A549 (cell line): ENCODE data around the gene TCERG1. TPM values are rescaled to one million over a fixed set of nuclear protein-coding genes. Genes with fewer than 3 reads are reported as not detected.
A peak's percentile ranks its signal among the peaks of the same experiment; 100 is the strongest.

Source experiments
- ATAC-seq, 2 experiments: fragments of 200-7000 bp in 1 of 2; fragments of >200 bp in 1 of 2; cut with Nextera tagmentation in 1 of 2; cut with Tn5 transposase in 1 of 2; 3 replicates each; pipeline versions ENCODE4 v1.8.0 to v1.9.1; 2018 to 2020; ENCODE audit warnings: mild to moderate bottlenecking in 1 of 2, moderate library complexity in 1 of 2
- CTCF ChIA-PET: fragments of 300-600 bp; sonication (Branson Sonifier 250); formaldehyde crosslinking; extraction: SDS; loops from one replicate; lab custom pipeline; 2021; ENCODE audit warnings: antibody characterized with exemption, inconsistent platforms; lab: Yijun Ruan, JAX
- POLR2A ChIA-PET: fragments of 350-600 bp; formaldehyde crosslinking; extraction: SDS; loops from one replicate; lab custom pipeline; 2021; ENCODE audit warnings: antibody characterized with exemption, inconsistent platforms; lab: Yijun Ruan, JAX
- DNase-seq, 2 experiments: peaks; one replicate each; pipeline versions ENCODE4 v3.0.0 to v3.0.0-alpha.2; 2011 to 2016; ENCODE audit warnings: low read depth in 1 of 2, low spot score in 1 of 2
- FAIRE-seq: peaks from 2 replicates; lab custom pipeline; 2011; peaks lifted over from hg19 to GRCh38; lab: Jason Lieb, UNC
- H3K27ac ChIP-seq, 2 experiments: fragments of >200 bp; sonication (Bioruptor Twin); formaldehyde crosslinking; 3 replicates each; pipeline ENCODE4 v1.5.1; 2016 to 2017
- H3K4me1 ChIP-seq: fragments of >200 bp; sonication (Bioruptor Twin); formaldehyde crosslinking; 3 replicates; pipeline ENCODE4 v1.6.1; 2016
- H3K4me2 ChIP-seq: fragments of >200 bp; sonication (Bioruptor Twin); formaldehyde crosslinking; 3 replicates; pipeline ENCODE4 v1.6.1; 2016
- H3K4me3 ChIP-seq: fragments of >200 bp; sonication (Bioruptor Twin); formaldehyde crosslinking; 3 replicates; pipeline ENCODE4 v1.5.1; 2016
- H3K9me3 ChIP-seq: fragments of >200 bp; sonication (Bioruptor Twin); formaldehyde crosslinking; 3 replicates; pipeline ENCODE4 v1.6.1; 2016
- CBX2 ChIP-seq: fragments of 200-600 bp; sonication (generic); IDR thresholded peaks from 2 replicates; pipeline ENCODE4 v1.6.1; 2016; ENCODE audit warnings: low read depth, mild to moderate bottlenecking, borderline replicate concordance
- CBX8 ChIP-seq: fragments of 200-600 bp; sonication (generic); IDR thresholded peaks from 2 replicates; pipeline ENCODE4 v1.6.1; 2016
- CEBPB ChIP-seq, 2 experiments: fragments of >200 bp in 1 of 2; sonication (Bioruptor Twin) in 1 of 2; formaldehyde crosslinking in 1 of 2; IDR thresholded peaks; 2 replicates each; pipeline ENCODE4 v1.6.1; 2012 to 2016
- CHD2 ChIP-seq: fragments of 150-350 bp; IDR thresholded peaks from 2 replicates; pipeline ENCODE4 v1.6.1; 2014; ENCODE audit warnings: low read length; ENCODE audit not compliant: partially characterized antibody
- EP300 ChIP-seq, 2 experiments: fragments of >200 bp; sonication (Bioruptor Twin); formaldehyde crosslinking; IDR thresholded peaks; 2 replicates in 1 of 2; 3 replicates in 1 of 2; pipeline ENCODE4 v1.6.1; 2016 to 2017
- ESRRA ChIP-seq: fragments of 150-350 bp; IDR thresholded peaks from 2 replicates; pipeline ENCODE4 v1.6.1; 2014; ENCODE audit warnings: mild to moderate bottlenecking, low read length, borderline replicate concordance
- HOXB13 ChIP-seq: fragments of 250-450 bp; sonication (Bioruptor Pico); IDR thresholded peaks from 2 replicates; pipeline ENCODE4 v1.5.0; 2020; ENCODE audit warnings: low read depth, mild to moderate bottlenecking, moderate library complexity
- JUN ChIP-seq, 2 experiments: fragments of >200 bp; sonication (Bioruptor Twin); formaldehyde crosslinking; IDR thresholded peaks; 2 replicates in 1 of 2; 3 replicates in 1 of 2; pipeline ENCODE4 v1.6.1; 2016 to 2017
- KDM5A ChIP-seq: fragments of 200-600 bp; sonication (generic); IDR thresholded peaks from 2 replicates; pipeline ENCODE4 v1.6.1; 2016; ENCODE audit warnings: antibody characterized with exemption, mild to moderate bottlenecking
- MAFK ChIP-seq: fragments of 450-650 bp; IDR thresholded peaks from 2 replicates; pipeline ENCODE4 v1.6.1; 2014; ENCODE audit not compliant: partially characterized antibody
- MAZ ChIP-seq: fragments of 150-350 bp; IDR thresholded peaks from 2 replicates; pipeline ENCODE4 v1.6.1; 2014; ENCODE audit warnings: antibody characterized with exemption, low read depth, low read length, borderline replicate concordance
- MYC ChIP-seq: IDR thresholded peaks from 2 replicates; pipeline ENCODE4 v1.6.1; 2012; ENCODE audit warnings: mild to moderate bottlenecking, inconsistent platforms, low read length, improper control_type of control experiment, borderline replicate concordance
- PHF8 ChIP-seq: fragments of 200-600 bp; sonication (generic); IDR thresholded peaks from 2 replicates; pipeline ENCODE4 v1.6.1; 2016; ENCODE audit warnings: low read depth, mild to moderate bottlenecking, antibody characterized with exemption, moderate library complexity, borderline replicate concordance
- POLR2A ChIP-seq: IDR thresholded peaks from 2 replicates; pipeline ENCODE4 v1.6.1; 2012; ENCODE audit warnings: mild to moderate bottlenecking, low read length
- POLR2AphosphoS2 ChIP-seq: conservative IDR thresholded peaks from 2 replicates; pipeline ENCODE4 v1.6.1; 2012; ENCODE audit warnings: low read length, improper control_type of control experiment, inconsistent platforms
- RFX5 ChIP-seq: fragments of 450-650 bp; IDR thresholded peaks from 2 replicates; pipeline ENCODE4 v1.7.1; 2014; ENCODE audit warnings: antibody characterized with exemption, mild to moderate bottlenecking, moderate library complexity
- SREBF2 ChIP-seq: fragments of 450-650 bp; IDR thresholded peaks from 2 replicates; pipeline ENCODE4 v1.6.1; 2014; ENCODE audit warnings: mild to moderate bottlenecking, moderate library complexity
- TFCP2L1 ChIP-seq: fragments of 250-450 bp; sonication (Bioruptor Pico); IDR thresholded peaks from 2 replicates; pipeline ENCODE4 v1.5.0; 2021; ENCODE audit warnings: mild to moderate bottlenecking
- ZNF302 ChIP-seq: fragments of 250-450 bp; sonication (Bioruptor Pico); IDR thresholded peaks from 2 replicates; pipeline ENCODE4 v1.9.0; 2021; ENCODE audit warnings: inconsistent platforms, mild to moderate bottlenecking, moderate library complexity
- WGBS: methylation state at CpG from one replicate; pipeline ENCODE4 v1.1.6; 2017; ENCODE audit errors: missing lambda C conversion rate; 5-methylcytosine and 5-hydroxymethylcytosine counted together
- polyA minus RNA-seq: library from RNA; depleted of rRNA, polyadenylated mRNA; stranded (reverse); fragments of >200 nt; gene quantifications from 2 replicates; pipeline ENCODE4 v1.2.3, GENCODE V29; 2011; rRNA and poly(A)+ RNA removed
- polyA plus RNA-seq, 4 experiments: library from polyadenylated mRNA; depleted of rRNA in 3 of 4; stranded (reverse); fragments of >200 nt; fragmentation: RNase III in 1 of 4; extraction: RNeasy Plus Mini Kit Qiagen cat#74134 plus additional on column Dnase treatment in 1 of 4; gene quantifications; 2 replicates in 3 of 4; 3 replicates in 1 of 4; pipeline ENCODE4 v1.2.3, GENCODE V29; 2011 to 2017
- TF ChIP-seq, protein P1 (sequence below): fragments of 200-600 bp; sonication (generic); IDR thresholded peaks from 2 replicates; pipeline ENCODE4 v1.6.1; 2016; ENCODE audit warnings: antibody characterized with exemption, mild to moderate bottlenecking, moderate library complexity
- TF ChIP-seq, protein P2 (sequence below): fragments of >200 bp; sonication (Bioruptor Twin); formaldehyde crosslinking; IDR thresholded peaks from 2 replicates; pipeline ENCODE4 v1.6.1; 2016
- TF ChIP-seq, protein P3 (sequence below): IDR thresholded peaks from 2 replicates; pipeline ENCODE4 v1.6.1; 2012
- TF ChIP-seq, protein P4 (sequence below): IDR thresholded peaks from 2 replicates; pipeline ENCODE4 v1.6.1; 2012
- TF ChIP-seq, protein P5 (sequence below): fragments of 250-450 bp; sonication (Bioruptor Pico); IDR thresholded peaks from 2 replicates; pipeline ENCODE4 v1.5.0; 2021; ENCODE audit warnings: mild to moderate bottlenecking, moderate library complexity, borderline replicate concordance
- TF ChIP-seq, protein P6 (sequence below): IDR thresholded peaks from 2 replicates; pipeline ENCODE4 v1.6.1; 2012; ENCODE audit warnings: low read depth, borderline replicate concordance
- TF ChIP-seq, protein P7 (sequence below): fragments of >200 bp; sonication (Bioruptor Twin); formaldehyde crosslinking; IDR thresholded peaks from 3 replicates; pipeline ENCODE4 v1.6.1; 2016
- TF ChIP-seq, protein P8 (sequence below): fragments of >200 bp; sonication (Bioruptor Twin); formaldehyde crosslinking; IDR thresholded peaks from 3 replicates; pipeline ENCODE4 v1.5.1; 2016

Gene TCERG1
- 73.8 and 83.3 TPM in 2 replicates for polyA plus RNA-seq (2011; rRNA removed)
- polyA plus RNA-seq (2012; cell fraction: cytosol; rRNA removed) = 53.4 and 70.4 TPM in 2 replicates
- 112 and 121 TPM in 2 replicates for polyA plus RNA-seq (2012; cell fraction: nucleus; rRNA removed)
- polyA plus RNA-seq (2017; fragmentation: RNase III; extraction: RNeasy Plus Mini Kit Qiagen cat#74134 plus additional on column Dnase treatment) = 47.0 to 52.2 TPM (median 49.1 TPM) in 3 replicates
- polyA minus RNA-seq = 136 and 164 TPM in 2 replicates

DNA sequence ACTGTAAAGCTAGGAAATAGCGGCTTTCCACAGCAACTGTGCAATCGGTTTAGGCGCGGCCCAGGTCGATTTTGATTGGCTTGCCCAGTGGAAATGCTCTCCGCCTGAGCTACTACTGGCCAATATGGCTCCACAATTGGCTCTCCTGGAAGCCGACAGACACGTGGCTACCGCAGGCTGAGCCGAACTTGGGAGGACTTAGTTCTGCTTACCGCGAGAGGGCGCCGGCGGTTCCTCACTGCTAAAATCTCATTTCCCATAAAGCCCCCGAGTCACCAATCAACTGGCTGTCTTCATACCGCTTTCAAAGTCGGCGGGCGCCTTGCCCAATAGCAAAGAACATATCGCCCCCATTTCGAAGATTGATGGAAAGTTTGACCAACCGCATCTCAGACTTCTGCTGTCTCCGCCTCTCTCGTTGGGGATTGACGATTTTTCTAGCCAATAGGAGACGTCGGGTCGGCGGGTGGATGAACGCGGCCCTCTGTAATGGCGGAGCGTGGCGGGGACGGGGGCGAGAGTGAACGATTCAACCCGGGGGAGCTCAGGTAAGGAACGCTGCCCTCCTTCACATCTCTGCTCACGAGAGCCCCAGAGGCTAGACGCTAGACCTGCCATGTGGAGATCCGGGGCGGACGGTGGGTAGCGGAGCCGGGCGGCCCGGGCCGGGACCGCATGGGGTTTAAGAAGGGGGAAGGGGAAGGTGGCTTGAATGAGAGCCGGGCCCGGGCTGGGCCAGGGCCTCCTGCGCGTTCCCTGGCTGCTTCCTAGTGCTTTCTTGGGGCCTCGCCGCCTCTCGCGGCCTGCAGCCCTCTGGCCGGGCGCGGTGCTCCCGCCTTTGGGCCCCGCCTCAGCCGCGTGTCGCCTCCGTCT is at the start of gene TCERG1:
Gene TCERG1, plus strand, starts transcription at position 473 of the 873 bp plus-strand sequence. Its CDS starts 17 bp downstream, at position 490.
- H3K4me3 ChIP-seq = peak within 1 kb of the TSS; percentile 73
- H3K4me2 ChIP-seq = peak within 1 kb of the TSS; percentile 94
- ATAC-seq (peak; percentile 96 to 97), FAIRE-seq (peak; percentile 79), DNase-seq (peak; percentile 81 to 100)
- ChIA-PET POLR2A (interaction anchor here (1.0 kb wide), 1 partner anchor 21 kb away, joined by 3 read pairs; no protein-coding TSS in a partner anchor), CTCF (interaction anchor here (0.6 to 2.2 kb wide), 14 partner anchors 10 to 1131 kb away, joined by 3 to 8 read pairs (median 3); no protein-coding TSS in a partner anchor)
- peak within 1 kb of the TSS; percentile 93 to 96 for H3K27ac ChIP-seq
- WGBS = under 1% methylated on average over 55 of the region's 68 CpGs
- no peaks in the 10 kb centered on the region for H3K9me3 ChIP-seq
- H3K4me1 ChIP-seq = peaks cover 20% of the 10 kb centered on the region
- no peak for TF ChIP-seq EP300 (IDR thresholded peaks at IDR 0.05)
- TF ChIP-seq KDM5A = peak; percentile 90
- TF ChIP-seq MAZ = no peak
- peak; percentile 84 for TF ChIP-seq RFX5
- peak; percentile 57; the same call in 1 of the 2 replicates for TF ChIP-seq HOXB13 (CRISPR knock-in tag)
- peak; percentile 52 to 74; a peak in 4 of 5 replicates for TF ChIP-seq JUN (IDR thresholded peaks at IDR 0.05)
- TF ChIP-seq, protein P1, sequence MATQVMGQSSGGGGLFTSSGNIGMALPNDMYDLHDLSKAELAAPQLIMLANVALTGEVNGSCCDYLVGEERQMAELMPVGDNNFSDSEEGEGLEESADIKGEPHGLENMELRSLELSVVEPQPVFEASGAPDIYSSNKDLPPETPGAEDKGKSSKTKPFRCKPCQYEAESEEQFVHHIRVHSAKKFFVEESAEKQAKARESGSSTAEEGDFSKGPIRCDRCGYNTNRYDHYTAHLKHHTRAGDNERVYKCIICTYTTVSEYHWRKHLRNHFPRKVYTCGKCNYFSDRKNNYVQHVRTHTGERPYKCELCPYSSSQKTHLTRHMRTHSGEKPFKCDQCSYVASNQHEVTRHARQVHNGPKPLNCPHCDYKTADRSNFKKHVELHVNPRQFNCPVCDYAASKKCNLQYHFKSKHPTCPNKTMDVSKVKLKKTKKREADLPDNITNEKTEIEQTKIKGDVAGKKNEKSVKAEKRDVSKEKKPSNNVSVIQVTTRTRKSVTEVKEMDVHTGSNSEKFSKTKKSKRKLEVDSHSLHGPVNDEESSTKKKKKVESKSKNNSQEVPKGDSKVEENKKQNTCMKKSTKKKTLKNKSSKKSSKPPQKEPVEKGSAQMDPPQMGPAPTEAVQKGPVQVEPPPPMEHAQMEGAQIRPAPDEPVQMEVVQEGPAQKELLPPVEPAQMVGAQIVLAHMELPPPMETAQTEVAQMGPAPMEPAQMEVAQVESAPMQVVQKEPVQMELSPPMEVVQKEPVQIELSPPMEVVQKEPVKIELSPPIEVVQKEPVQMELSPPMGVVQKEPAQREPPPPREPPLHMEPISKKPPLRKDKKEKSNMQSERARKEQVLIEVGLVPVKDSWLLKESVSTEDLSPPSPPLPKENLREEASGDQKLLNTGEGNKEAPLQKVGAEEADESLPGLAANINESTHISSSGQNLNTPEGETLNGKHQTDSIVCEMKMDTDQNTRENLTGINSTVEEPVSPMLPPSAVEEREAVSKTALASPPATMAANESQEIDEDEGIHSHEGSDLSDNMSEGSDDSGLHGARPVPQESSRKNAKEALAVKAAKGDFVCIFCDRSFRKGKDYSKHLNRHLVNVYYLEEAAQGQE = peak; percentile 66
- TF ChIP-seq, protein P2, sequence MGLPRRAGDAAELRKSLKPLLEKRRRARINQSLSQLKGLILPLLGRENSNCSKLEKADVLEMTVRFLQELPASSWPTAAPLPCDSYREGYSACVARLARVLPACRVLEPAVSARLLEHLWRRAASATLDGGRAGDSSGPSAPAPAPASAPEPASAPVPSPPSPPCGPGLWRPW = no peak
- no peak for TF ChIP-seq ESRRA
- TF ChIP-seq, protein P3, sequence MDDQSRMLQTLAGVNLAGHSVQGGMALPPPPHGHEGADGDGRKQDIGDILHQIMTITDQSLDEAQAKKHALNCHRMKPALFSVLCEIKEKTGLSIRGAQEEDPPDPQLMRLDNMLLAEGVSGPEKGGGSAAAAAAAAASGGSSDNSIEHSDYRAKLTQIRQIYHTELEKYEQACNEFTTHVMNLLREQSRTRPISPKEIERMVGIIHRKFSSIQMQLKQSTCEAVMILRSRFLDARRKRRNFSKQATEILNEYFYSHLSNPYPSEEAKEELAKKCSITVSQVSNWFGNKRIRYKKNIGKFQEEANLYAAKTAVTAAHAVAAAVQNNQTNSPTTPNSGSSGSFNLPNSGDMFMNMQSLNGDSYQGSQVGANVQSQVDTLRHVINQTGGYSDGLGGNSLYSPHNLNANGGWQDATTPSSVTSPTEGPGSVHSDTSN = peak; percentile 97
- TF ChIP-seq SREBF2 = no peak
- no peak for TF ChIP-seq ZNF302
- TF ChIP-seq, protein P4, sequence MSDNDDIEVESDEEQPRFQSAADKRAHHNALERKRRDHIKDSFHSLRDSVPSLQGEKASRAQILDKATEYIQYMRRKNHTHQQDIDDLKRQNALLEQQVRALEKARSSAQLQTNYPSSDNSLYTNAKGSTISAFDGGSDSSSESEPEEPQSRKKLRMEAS = peak; percentile 98
- TF ChIP-seq CBX2 = no peak
- TF ChIP-seq MYC = peak; percentile 90
- TF ChIP-seq, protein P5, sequence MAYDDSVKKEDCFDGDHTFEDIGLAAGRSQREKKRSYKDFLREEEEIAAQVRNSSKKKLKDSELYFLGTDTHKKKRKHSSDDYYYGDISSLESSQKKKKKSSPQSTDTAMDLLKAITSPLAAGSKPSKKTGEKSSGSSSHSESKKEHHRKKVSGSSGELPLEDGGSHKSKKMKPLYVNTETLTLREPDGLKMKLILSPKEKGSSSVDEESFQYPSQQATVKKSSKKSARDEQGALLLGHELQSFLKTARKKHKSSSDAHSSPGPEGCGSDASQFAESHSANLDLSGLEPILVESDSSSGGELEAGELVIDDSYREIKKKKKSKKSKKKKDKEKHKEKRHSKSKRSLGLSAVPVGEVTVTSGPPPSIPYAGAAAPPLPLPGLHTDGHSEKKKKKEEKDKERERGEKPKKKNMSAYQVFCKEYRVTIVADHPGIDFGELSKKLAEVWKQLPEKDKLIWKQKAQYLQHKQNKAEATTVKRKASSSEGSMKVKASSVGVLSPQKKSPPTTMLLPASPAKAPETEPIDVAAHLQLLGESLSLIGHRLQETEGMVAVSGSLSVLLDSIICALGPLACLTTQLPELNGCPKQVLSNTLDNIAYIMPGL (CRISPR knock-in tag) = peak; percentile 64
- TF ChIP-seq PHF8 = peak; percentile 92
- TF ChIP-seq CHD2 = peak; percentile 71
- TF ChIP-seq TFCP2L1 = no peak; the same call in 1 of the 2 replicates
- TF ChIP-seq, protein P6, sequence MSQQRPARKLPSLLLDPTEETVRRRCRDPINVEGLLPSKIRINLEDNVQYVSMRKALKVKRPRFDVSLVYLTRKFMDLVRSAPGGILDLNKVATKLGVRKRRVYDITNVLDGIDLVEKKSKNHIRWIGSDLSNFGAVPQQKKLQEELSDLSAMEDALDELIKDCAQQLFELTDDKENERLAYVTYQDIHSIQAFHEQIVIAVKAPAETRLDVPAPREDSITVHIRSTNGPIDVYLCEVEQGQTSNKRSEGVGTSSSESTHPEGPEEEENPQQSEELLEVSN = peak; percentile 85
- TF ChIP-seq, protein P7, sequence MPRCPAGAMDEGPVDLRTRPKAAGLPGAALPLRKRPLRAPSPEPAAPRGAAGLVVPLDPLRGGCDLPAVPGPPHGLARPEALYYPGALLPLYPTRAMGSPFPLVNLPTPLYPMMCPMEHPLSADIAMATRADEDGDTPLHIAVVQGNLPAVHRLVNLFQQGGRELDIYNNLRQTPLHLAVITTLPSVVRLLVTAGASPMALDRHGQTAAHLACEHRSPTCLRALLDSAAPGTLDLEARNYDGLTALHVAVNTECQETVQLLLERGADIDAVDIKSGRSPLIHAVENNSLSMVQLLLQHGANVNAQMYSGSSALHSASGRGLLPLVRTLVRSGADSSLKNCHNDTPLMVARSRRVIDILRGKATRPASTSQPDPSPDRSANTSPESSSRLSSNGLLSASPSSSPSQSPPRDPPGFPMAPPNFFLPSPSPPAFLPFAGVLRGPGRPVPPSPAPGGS = no peak
- TF ChIP-seq, protein P8, sequence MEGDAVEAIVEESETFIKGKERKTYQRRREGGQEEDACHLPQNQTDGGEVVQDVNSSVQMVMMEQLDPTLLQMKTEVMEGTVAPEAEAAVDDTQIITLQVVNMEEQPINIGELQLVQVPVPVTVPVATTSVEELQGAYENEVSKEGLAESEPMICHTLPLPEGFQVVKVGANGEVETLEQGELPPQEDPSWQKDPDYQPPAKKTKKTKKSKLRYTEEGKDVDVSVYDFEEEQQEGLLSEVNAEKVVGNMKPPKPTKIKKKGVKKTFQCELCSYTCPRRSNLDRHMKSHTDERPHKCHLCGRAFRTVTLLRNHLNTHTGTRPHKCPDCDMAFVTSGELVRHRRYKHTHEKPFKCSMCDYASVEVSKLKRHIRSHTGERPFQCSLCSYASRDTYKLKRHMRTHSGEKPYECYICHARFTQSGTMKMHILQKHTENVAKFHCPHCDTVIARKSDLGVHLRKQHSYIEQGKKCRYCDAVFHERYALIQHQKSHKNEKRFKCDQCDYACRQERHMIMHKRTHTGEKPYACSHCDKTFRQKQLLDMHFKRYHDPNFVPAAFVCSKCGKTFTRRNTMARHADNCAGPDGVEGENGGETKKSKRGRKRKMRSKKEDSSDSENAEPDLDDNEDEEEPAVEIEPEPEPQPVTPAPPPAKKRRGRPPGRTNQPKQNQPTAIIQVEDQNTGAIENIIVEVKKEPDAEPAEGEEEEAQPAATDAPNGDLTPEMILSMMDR = peak; percentile 77
- peak; percentile 44 for TF ChIP-seq POLR2A
- no peak for TF ChIP-seq POLR2AphosphoS2
- TF ChIP-seq CBX8 = no peak
- TF ChIP-seq MAFK = no peak
- TF ChIP-seq CEBPB (IDR thresholded peaks at IDR 0.05) = peak in 1 of 2 experiments; percentile 36; a peak in 2 of 4 replicates
